A172 (cell line): ENCODE data around the gene RNU4-1. TPM values are rescaled to one million over a fixed set of nuclear protein-coding genes. Genes with fewer than 3 reads are reported as not detected.
"Not testable (repeated sequence)": the region's sequence is repeated elsewhere in the genome, so short reads cannot be mapped to it uniquely, and the experiment has no call there.

Source experiments
- DNase-seq: peaks from one replicate; pipeline ENCODE4 v3.0.0-alpha.2; 2015; ENCODE audit warnings: low spot score
- total RNA-seq: library from RNA; depleted of rRNA; stranded (reverse); fragments of >200 nt; shearing (Covaris generic); gene quantifications from 2 replicates; pipeline ENCODE4 v1.2.3, GENCODE V29; 2014; rRNA removed

RNU4-1 gene
- total RNA-seq, 1 experiment from 2014 or later, result under 0.01 TPM

DNA sequence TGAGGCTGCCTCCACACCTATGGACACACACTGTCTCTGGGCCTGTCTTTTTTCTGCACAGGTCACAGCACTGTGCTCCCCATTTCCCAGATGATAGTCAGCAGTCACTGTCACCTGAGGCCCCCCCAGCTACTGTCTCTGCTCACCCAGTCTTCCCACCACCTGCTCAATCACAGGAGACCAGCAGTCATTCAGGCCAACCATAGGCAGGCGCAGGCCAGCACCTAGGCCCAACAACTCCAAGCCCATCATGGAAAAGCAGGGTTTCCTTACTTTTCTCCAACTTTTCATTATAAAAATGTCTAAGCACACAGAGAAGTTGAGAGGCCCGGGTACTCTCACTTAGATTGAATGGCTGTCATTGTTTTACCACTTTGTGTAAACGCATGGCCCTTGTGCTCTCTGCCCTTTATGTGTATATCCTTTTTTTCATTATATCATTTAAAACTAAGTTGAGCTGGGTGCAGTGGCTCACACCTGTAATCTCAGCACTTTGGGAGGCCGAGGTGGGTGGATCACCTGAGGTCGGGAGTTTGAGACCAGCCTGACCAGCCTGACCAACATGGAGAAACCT is 34.6 kb downstream of the RNU4-1 start:
- no peak for DNase-seq

DNA sequence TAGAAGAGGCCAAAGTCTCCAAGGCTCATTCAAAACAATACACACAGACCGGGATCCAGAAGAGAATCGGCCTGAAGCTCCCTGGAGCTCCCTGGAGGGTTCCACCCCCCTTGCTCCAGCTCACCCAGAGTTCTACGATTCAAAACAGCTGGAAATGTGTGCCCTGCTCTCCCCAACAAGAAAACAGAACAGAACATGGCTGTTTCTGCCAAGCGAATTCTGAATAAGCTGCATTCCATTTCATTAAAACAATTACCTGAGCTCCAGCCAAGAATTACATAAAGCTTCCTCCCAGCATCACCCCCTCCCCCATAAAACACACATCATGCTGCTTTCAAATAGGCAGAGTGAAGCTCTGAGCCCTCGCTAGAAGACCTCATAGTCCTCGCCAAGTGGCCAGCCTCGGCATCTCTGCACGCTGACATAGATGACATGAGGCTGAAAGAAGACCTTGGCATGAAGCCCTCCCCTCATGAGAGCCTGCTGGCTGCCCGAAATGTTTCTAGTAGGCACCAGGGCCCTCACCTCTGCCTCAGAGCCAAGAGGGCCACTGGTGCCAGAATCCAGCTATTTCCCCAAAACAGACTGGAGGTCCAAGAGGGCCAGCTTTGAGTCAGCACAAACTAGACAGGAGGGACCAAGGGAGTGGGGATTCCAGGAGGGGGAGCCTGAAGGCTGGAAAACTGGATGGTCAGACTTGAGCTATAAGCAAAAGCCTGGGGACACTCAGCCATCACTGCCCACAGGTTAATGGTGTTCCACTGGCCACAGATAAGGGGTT is 35.8 kb downstream of the RNU4-1 start:
- DNase-seq, result peak; percentile 87

DNA sequence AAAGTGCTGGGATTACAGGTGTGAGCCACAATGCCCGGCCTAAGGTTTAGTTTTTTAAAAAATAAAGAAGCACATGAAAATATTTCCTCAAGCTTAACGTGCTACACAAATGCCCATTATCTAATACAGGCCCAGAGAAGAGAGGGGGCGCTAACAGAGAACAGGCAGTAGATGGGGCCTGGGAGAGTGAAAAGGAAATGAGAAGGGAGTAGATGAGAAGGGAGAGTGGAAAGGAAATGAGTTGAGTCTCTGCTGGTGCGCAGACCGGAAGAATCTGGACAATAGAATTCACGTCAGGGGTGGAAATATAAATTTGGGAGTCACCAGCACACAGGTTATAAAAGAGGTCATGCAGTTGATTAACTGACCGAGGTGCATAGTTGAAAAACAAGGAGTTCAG is 38.2 kb downstream of the RNU4-1 start:
- DNase-seq, result no peak

DNA sequence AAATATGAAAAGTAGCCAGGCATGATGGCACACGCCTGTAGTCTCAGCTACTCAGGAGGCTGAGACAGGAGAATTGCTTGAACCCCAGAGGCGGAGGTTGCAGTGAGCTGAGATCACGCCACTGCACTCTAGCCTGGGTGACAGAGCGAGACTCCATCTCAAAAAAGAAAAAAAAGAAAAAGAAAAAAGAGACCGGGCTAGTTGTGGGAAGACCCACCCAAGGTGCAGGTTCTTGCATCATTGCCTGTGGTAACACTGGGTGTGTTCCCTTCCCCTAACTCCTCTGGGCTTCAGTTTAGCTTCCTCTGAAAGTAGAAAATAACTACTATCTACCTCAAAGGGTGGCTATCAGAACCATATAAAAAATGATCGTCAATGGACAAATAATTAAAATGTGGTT is 39.7 kb downstream of the RNU4-1 start:
- not testable (repeated sequence) for DNase-seq

DNA sequence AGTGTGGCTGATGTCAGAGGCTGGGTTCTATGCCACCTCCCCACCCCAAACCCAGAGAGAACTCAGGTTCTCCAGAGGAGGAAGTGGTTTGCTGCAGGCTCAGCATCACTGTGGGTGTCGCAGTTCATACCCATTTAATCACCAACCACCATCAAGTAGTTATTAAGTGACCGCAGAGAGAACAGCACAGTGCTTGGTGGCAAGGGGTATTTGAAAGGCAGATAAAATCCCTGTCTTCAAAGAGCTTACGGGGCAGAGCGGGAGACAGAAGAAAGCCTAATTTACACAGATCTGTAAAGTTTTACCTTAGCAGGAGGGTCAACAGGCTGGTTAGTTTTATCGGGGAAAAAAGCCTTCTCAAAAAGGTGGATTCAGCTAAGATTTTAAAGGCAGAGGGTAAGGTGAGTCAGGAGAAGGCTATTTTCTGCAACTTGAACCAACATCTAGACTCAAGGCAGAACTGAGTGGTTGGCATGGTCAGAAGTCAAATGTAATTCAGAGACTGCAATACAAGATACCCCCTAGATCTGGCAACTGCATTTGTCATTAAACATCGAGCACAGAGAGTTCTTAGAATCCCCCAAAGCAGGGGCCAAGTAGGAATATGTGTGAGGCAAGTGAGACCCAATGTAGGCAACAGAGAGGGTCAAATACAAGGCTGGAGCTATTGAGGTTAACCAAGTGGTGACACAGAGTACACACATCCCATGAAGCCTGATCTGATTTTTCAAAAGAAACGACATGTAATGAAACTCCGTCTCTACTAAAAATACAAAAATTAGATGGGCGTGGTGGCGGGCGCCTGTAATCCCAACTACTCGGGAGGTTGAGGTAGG is 40.7 kb downstream of the RNU4-1 start:
- DNase-seq, result peak; percentile 72

DNA sequence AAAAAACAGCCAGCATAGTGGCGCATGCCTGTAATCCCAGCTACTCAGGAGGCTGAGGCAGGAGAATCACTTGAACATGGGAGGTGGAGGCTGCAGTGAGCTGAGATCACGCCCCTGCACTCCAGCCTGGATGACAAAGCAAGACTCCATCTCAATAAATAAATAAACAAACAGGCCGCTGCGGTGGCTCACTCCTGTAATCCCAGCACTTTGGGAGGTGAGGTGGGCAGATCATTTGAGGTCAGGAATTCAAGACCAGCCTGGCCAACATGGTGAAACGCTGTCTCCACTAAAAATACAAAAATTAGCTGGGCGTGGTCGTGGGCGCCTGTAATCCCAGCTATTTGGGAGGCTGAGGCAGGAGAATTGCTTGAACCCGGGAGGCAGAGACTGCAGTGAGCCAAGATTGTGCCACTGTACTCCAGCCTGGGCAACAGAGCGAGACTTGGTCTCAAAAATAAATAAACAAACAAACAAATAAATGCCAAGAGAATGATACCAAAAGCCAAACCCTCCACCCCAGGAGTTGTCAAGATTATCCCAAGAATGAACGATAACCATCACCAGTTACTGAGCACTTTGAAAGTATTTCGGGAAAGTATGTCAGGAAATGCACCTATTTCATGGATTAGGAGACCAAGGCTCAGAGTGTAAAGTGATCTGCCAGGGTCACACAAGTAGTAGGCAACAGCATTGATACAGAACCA is 41.5 kb downstream of the RNU4-1 start:
- peak; percentile 62 for DNase-seq

DNA sequence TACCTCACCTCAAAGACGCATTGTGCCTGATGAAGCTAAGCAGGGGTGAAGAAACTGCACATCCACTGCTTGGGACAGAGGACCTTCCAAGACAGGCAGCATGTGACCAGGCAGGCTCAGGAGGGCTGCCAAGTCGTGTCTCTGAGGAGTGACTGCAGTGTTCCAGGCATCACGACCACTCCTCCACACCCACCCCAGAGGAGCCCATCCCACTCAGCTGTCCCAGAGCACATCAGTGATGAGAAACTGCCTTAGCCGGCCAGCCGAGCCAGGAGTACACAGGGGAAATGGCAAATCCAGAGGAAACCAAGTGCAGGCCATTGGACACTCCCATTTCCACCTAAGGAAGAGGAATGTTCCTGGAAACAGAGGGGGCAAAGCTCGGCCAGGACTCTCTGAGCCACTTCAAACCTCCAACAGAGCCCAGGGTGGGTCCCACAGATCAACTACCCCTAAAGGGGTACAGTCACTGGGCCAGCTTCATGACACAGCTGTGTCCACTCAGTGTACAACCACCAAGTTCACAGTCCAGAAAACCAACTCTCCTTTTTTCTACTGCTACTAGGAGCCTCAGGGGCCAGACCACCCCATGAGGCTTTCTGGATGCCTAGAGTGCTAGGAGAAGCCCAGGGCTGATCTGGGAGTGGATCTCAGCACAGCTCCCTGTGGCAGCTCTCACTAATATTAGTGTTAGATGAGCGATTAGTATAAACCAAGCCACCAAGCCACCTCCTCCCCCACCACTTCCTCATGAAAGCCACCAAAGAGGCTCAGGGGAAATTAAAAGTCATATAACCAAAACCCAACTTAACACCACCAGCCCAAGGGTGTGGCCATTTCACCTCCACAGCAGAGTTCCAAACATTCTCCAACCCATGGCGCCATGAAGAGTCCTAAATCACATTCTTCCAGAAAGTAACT is 42.9 kb downstream of the RNU4-1 start:
- DNase-seq, result no peak

DNA sequence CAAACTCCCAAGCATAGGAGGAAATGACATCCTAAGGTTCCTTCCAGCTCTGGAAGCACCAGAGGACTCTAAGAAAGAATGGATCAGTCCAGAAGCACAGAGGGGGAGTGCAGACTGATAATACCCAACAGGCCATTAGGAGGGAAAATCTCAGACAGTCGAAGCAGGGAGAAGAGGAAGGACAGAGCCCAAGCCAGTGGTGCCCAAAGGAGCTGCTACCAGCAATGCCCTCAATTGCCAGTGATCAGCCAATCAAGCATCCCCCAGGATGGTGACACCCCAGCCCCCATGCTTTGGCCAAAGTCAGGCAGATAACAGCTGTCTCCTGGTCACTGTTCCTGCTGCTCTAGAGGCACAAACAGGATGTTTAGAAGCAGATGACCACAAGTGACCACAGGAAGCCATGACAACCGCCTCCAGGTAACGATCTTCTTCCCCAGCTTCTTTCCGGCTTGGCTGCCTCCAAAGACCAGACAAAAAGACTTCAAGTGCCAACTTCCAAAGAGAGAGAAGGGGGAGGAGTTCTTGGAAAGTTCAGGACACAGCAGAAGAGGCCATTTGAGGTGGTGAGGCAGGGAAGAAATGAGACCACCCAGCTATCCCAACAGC is 43.7 kb downstream of the RNU4-1 start:
- peak; percentile 79 for DNase-seq

DNA sequence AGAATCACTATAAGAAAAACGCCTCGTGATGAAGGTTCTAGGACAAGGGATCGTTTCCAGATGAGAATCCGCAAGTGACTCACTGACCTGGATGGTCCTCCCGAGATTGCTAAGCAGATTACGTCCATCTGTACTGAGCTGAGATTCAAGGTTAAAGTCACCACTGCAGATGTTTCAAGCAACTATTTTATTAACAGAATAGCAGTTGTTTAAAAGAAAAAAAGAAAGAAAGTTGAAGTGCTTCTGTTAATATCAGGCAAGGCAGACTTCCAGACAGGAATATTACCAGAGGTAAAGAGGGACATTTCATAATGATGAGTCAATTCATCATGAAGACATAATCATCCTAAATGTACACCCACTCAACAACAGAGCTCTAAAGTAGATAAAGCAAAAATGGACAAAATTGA is 45.4 kb downstream of the RNU4-1 start:
- DNase-seq, result peak; percentile 81

DNA sequence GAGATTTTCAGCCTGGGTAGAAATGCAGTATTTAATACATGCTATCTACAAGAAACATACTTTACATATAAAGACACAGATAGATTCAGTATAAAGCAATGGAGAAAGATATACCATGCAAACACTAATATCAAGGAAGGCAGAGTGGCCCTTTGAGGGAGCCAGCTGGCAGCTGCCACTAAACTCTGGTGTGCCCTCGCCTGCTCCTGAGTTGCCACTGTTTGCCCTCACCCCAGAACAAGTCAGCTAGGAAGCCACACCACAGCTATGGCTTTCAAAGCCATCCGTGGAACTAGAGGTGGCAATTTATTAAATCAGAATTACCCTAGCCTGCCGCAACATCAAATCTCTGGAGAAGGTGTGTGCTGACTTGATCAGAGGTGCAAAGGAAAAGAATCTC is 45.9 kb downstream of the RNU4-1 start:
- DNase-seq, result no peak

DNA sequence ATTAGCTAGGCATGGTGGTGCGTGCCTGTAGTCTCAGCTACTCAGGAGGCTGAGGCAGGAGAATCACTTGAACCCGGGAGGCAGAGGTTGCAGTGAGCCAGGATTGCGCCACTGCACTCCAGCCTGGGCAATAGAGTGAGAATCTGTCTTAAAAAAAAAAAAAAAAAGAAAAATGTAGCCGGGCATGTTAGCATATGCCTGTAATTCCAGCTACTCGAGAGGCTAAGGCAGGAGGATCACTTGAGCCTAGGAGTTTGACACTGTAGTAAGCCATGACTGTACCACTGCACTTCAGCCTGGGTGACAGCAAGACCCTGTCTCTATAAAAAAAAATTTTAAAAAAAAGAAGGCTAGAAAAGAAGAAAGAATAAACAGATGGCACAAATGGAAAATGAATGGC is 46.3 kb downstream of the RNU4-1 start:
- DNase-seq, result not testable (repeated sequence)

Other genes starting within 250 kb of the RNU4-1 start
- 30.0 and 35.5 TPM in 2 replicates for gene RAB35, start 176.5 kb downstream of the RNU4-1 start, total RNA-seq
- 41.5 and 43.4 TPM in 2 replicates for gene GCN1, start 98.5 kb downstream of the RNU4-1 start, total RNA-seq
- gene RPLP0, start 92.1 kb downstream of the RNU4-1 start, total RNA-seq, result 2,135 and 2,569 TPM in 2 replicates
- gene PXN, start 27.5 kb downstream of the RNU4-1 start, total RNA-seq, result 136 and 156 TPM in 2 replicates
- under 0.01 TPM in 2 replicates for gene RNU4-2, start 1.3 kb downstream of the RNU4-1 start, total RNA-seq
- gene SIRT4, start 9.1 kb upstream of the RNU4-1 start, total RNA-seq, result 1.3 and 1.4 TPM in 2 replicates
- gene PLA2G1B, start 34.5 kb upstream of the RNU4-1 start, total RNA-seq, result not detected in 2 replicates
- gene MSI1, start 75.9 kb upstream of the RNU4-1 start, total RNA-seq, result 0.57 and 1.6 TPM in 2 replicates
- 636 and 726 TPM in 2 replicates for gene COX6A1, start 144.9 kb upstream of the RNU4-1 start, total RNA-seq
- 67.3 and 73.1 TPM in 2 replicates for gene TRIAP1, start 153.1 kb upstream of the RNU4-1 start, total RNA-seq
- 19.8 and 22.3 TPM in 2 replicates for gene GATC, start 153.2 kb upstream of the RNU4-1 start, total RNA-seq
- gene SRSF9, start 176.5 kb upstream of the RNU4-1 start, total RNA-seq, result 189 and 207 TPM in 2 replicates
- gene DYNLL1, start 202.9 kb upstream of the RNU4-1 start, total RNA-seq, result 570 and 573 TPM in 2 replicates
- 30.2 and 39.2 TPM in 2 replicates for gene COQ5, start 235.9 kb upstream of the RNU4-1 start, total RNA-seq
- 46.2 and 85.2 TPM in 2 replicates for gene RNF10, start 241.1 kb upstream of the RNU4-1 start, total RNA-seq